ENCODE measurements around the gene METTL6.
"Not testable (repeated sequence)": the region's sequence is repeated elsewhere in the genome, so short reads cannot be mapped to it uniquely, and the experiment has no call there.

The METTL6 gene

DNA sequence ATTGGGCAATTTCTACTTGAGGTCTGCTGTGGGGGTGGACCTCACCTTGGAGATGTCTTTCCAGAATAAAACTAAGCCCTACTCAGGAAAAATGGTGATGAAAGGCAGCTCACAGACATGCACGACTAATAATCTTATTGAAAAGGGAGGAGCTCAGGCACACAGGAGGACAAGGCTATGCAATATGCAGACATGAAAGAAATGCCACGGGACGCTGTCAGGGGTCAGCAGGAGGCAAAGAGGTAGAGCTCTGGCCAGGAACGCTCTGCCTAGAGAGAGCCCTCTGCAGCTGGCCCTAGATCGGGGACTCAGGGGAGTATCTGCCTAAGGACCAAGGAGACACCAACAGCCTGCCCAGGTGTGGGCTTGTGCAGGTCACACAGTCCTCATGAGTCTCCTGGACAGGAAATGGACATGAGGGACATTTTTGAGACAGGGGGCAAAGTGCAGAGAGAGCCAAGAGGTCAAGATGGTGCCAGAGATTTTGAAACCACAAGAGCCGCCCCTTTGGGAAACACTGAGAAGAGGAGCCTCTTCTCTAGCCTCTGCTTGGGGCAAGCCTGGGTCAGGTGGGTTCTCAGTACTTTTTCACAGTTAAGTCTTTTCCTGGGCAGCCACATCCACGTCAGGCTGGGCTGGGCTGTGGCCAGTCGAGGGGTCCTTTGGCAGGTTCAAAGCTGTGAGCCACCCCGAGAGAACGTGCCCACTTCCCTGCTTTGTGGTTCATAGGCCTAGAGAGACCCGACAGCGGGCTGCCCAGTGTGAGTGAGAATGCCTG, 23.3 kb upstream of the METTL6 start:
- DNase-seq: no peak

DNA sequence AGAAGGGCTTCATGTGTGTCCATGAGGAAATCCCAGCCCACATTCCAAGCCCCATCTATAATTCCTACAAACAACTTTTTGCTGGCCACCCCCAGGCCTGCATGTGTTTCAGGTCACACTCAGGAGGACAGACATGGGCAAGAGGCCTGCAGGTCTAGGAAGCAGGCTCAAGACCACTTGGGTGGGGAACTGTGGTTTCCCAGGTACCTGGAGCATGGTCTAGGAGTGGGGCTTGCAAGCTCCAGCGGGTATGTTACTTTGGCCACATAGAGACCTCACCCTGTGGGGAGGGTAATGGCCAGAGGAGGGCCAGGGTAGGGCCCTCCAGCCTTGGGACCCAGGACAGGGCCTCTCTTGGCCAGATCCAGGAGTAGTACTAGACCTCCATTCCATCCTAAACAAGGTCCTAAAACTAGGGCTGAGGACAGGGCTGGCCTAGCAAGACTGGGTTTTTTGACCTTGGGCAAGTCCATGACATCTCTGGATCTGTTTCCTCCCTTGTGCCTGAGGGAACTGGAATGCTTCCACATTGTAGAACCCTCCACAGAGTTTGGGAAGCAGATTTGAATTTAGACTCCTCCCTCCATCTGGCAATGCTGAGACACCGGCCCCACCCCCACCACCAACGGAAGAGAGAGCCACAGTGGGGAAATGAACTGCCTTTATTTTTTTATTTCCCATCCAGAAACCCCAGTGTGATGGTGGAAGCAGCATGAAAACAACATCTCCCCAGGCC, 22.3 kb upstream of the METTL6 start:
- DNase-seq: no peak

- DNase-seq: no peak
Observed at GRCh38 chr3:15443826-15444524, 16.6 kb upstream of the METTL6 start.

GRCh38 chr3:15440891-15441290, 13.5 kb upstream of the METTL6 start:
- no peak for DNase-seq

- no peak for DNase-seq
Observed at GRCh38 chr3:15439476-15439875, 12.1 kb upstream of the METTL6 start.

DNA sequence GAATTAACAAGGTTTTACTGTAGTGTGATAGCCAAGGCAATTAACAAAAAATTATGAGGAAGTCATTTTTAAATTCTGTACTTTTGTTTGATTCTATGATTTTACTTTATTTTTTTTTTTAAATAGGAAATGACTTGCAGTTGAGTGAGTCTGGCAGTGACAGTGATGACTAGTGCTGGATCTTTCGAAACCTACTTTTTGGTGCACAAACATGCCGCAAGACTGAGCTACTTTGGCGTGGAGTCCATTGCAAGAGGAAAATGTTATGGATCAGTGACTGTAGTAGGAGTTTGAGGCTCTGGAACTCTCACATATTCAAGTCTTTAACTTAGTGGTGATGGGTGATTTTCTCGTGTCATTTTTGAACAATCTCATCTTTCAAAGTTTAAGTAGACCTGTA, 11.6 kb upstream of the METTL6 start:
- DNase-seq: no peak

DNA sequence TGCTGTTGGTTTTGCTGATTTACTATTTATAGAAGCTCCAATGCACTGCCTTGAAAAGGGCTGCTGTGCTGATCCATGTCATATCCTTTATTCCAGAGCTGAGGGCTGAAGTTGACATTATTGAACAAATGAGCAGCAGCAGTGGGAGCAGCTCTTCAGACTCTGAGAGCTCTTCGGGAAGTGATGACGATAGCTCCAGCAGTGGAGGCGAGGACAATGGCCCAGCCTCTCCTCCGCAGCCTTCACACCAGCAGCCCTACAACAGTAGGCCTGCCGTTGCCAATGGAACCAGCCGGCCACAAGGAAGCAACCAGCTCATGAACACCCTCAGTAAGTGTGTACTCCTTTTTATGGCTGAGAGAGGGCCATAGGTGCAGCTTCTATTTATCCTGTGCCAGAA, 8.9 kb upstream of the METTL6 start:
- no peak for DNase-seq

DNA sequence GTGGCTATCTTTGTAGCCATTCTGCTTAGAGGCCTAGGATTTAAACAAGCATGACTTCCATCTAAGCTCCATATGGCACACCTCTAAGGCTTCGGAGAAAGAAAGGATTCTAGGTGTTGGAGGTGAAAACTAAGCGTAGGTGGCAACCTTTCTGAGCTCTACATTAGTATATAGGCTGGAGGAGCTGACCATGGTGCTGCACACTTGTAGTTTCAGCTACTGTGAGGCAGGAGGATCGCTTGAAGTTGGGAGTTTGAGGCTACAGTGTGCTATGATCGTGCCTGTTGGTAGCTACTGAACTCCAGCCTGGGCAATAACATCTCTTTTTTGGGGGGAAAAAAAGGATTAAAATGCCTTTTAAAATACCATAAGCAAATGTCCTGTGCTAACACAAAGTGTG, 7.4 kb upstream of the METTL6 start:
- no peak for DNase-seq

GRCh38 chr3:15433531-15433930, 6.2 kb upstream of the METTL6 start:
- DNase-seq: no peak

- no peak for DNase-seq
Observed at GRCh38 chr3:15431256-15431837, 4.0 kb upstream of the METTL6 start.

DNA sequence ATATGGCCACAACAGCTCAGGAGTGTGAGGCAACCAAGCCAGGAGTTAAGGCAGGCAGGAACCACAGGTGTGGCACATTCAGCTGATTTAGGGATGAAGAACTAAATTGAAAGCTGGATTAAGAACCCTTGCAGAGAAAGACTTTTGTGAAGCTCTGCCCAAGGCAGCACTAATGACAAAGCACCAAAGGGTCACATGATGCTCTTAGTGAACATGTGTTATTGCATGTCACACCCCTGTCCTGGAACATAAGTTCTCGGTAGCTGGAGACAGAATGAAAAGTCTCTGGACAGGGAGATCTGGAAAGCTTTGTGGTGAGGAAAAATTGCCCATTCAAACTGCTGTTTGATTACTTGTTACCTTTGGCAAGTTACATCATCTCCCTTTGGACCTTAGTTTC, 3.3 kb upstream of the METTL6 start:
- DNase-seq: no peak

GRCh38 chr3:15429080-15429479, 1.7 kb upstream of the METTL6 start:
- DNase-seq: no peak

- no peak for DNase-seq
Observed at GRCh38 chr3:15428539-15428938, 1.2 kb upstream of the METTL6 start.

- no peak for DNase-seq
Observed at GRCh38 chr3:15427981-15428380, 637 bp upstream of the METTL6 start.

GRCh38 chr3:15426579-15427118, 695 bp downstream of the METTL6 start:
- DNase-seq: no peak

DNA sequence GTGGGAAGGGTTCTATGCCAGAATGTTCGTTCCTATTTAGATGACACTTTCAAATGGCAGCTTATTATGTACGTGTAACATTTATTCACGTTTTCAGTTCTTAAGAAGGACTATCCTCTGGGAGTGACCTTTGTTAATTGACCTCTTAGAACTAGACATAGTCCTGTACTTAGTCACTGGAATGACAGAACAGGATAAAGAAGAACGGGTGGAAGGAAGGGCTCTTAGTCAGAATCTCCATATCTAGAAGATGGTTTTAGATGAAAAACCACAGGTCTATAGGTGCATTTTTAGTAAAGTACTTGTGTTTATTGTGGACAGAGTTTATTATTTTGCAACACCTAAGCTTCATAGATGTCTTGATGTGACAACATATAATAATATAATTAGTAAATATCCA, 6.5 kb downstream of the METTL6 start:
- DNase-seq: no peak

- not testable (repeated sequence) for DNase-seq
Observed at GRCh38 chr3:15410966-15411365, 16.4 kb downstream of the METTL6 start.

DNA sequence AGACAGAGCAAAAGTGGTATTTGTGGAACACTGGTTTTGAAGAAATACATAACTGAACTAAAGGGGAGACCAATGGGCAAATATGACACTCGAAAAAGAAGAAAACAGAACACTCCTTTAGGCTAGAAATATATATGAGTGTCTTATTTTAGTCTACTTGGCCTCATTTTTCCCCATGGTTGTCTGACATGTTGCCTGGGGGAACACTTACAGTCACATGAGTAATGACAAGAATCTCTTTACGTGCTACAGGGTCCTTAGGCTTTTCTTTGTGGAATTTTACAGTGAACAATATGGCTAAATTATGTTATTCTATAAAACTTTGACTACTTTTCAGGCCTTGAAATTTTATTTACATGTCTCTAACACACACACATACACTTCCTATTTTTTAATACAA, 17.6 kb downstream of the METTL6 start:
- DNase-seq: no peak

DNA sequence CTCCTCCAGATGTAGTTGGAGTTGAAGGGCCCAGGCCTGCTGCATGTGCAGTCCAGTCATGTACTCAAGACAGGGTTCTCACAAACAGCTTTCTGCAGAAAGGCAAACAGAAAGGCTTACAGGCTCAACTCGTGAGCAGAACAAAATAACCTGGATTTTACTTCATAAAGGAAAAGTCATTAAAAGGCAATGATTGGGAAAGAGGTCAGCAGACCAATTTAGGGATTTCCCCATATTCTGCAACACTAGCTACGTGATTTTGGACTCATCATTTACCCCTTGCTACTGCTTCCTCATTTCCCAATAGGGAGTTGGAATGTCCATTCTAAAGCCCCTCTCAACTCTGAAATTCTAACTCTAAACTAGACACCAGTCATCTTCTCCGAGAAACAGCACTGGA, 18.1 kb downstream of the METTL6 start:
- no peak for DNase-seq

DNA sequence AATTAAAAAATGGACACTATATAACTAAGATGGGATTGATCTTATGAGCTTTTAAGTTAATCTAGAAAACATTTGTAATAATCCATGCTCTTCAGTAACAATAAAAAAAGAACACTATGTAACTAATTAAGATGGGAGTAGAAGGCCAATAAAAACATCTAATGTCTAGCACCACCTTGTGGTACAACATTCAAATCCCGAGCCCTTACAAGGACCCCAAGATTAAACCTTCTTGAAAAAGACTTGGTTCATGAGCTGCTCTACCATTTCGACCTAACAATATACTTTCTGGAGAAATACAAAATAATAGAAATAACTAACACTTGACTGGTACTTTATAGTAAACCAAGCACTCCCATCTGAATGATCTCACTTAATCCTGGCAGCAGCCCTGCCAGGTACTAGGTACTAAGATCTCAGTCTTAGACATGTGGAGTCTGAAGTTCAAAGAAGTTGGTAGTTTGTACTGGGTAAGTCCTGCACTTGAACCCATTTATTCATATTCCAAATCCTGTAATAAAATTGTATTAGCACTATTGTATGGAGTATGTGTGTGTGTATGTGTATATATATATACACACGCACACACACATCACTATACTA, 21.8 kb downstream of the METTL6 start:
- DNase-seq: no peak

DNA sequence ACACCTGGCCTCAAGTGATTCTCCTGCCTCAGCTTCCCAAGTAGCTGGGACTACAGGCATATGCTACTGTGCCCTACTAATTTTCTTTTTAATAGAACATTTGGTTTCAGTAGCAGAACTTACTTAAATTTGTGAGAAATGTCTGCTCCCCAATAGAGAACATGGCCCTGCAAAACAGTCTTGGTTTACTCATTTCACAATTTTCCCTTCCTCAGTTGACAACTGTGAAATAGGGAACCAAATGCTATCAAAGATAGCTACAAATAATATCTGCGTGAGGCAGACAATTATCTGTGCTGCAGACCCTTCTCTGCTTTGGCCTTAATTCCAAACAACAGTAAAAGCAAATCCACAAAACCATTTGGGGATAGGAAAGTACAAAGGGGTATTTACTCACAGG, 22.6 kb downstream of the METTL6 start:
- DNase-seq: no peak

GRCh38 chr3:15403965-15404364, 23.4 kb downstream of the METTL6 start:
- DNase-seq: no peak

- DNase-seq: no peak
Observed at GRCh38 chr3:15403495-15403894, 23.8 kb downstream of the METTL6 start.
